Amniotic stem cell (primary cell): ENCODE results near the gene APOL4.
"Not testable (repeated sequence)": the region's sequence is repeated elsewhere in the genome, so short reads cannot be mapped to it uniquely, and the experiment has no call there.

Source experiments
- DNase-seq: peaks from one replicate; lab custom pipeline; 2025; lab: John Stamatoyannopoulos, UW

The APOL4 gene

DNA sequence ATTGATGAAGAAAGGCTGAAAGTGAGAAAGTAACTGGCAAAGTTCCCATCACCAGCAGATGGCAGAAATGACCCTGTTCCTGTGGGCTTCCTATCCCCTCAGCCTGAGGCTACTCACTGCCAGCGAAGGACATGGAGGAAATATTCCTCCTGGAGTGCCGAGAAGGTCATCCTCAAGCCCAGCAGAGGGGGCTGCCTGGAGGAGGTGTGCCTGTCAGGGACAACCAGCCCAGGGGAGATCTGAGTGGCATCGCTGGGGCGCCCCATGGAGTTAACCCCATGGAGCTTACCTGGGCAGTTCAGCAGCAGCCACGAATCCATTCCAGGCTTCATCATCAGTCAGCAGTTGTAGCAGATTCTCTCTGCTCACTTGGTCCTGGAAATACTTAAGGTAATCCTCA is 29.4 kb upstream of the APOL4 start:
- not testable (repeated sequence) for DNase-seq

- DNase-seq, result not testable (repeated sequence)
Observed at GRCh38 chr22:36229649-36230048, 28.0 kb upstream of the APOL4 start.

DNA sequence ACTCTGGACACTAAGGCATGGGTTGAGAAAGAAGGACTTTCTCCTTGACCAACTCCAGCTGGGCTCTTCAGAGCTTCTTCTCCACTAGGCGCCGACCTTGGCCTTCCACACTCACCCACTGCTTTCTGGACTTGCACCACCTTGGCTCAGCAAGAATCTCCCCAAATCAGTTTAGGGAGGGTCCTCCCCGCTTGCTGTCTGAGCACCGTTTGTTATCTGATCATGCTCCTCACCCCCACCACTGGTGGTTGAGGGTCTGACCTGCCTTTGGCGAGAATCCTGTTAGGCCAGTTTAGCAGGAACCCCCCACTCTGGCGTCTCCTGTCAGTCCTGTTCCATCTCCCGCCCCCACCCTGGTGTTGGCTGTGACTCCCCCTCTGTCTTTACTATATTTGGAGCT is 27.3 kb upstream of the APOL4 start:
- DNase-seq, result no peak

GRCh38 chr22:36228369-36228768 is 26.8 kb upstream of the APOL4 start:
- DNase-seq, result not testable (repeated sequence)

DNA sequence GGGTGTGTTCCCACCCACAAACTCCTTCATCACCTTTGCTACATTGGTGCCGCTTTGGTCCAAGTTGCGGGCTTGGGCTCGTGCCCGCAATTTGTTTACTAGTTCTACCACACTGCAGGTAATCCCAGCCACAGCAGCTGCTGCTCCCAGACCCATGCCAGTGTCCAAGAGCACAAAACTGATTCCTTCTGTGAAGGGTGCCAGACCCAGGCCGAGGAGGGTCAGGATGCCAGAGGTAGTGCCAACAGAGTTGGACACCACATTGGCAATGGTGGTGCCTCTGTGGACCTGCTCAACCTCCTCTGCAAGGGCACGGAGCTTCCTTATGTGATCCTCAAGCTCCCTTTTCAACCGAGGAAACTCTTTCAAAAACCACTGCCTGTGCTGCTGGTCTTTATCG is 26.2 kb upstream of the APOL4 start:
- DNase-seq, result no peak

GRCh38 chr22:36227396-36227795 is 25.8 kb upstream of the APOL4 start:
- DNase-seq, result no peak

- DNase-seq, result no peak
Observed at GRCh38 chr22:36226189-36226588, 24.6 kb upstream of the APOL4 start.

- no peak for DNase-seq
Observed at GRCh38 chr22:36225333-36225922, 23.8 kb upstream of the APOL4 start.

GRCh38 chr22:36224245-36224644 is 22.6 kb upstream of the APOL4 start:
- no peak for DNase-seq

DNA sequence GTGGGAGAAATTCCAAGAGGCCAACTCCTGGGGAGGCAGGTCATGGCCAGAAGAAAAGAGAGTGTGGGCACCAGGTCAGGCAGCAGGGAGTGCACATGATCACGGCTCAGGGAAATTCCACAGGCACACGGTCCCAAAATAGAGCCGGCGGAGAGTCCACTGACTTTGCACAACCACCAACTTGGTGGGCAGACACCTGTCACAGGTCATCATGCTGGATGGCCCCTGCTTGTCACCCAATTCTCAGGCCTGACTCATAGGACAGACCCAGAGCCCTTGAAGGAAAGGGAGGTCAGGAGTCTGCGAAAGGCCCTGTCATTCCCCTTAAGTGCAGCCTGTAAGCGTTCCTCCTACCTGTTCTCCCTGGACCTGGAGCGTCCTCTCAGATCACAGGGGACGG is 21.9 kb upstream of the APOL4 start:
- no peak for DNase-seq

- DNase-seq, result no peak
Observed at GRCh38 chr22:36222887-36223450, 21.4 kb upstream of the APOL4 start.

- DNase-seq, result no peak
Observed at GRCh38 chr22:36221799-36222751, 20.5 kb upstream of the APOL4 start.

- DNase-seq, result no peak
Observed at GRCh38 chr22:36220451-36220921, 18.9 kb upstream of the APOL4 start.

GRCh38 chr22:36218648-36219193 is 17.1 kb upstream of the APOL4 start:
- no peak for DNase-seq

- no peak for DNase-seq
Observed at GRCh38 chr22:36215981-36216380, 14.4 kb upstream of the APOL4 start.

- DNase-seq, result no peak
Observed at GRCh38 chr22:36213586-36213985, 12.0 kb upstream of the APOL4 start.

DNA sequence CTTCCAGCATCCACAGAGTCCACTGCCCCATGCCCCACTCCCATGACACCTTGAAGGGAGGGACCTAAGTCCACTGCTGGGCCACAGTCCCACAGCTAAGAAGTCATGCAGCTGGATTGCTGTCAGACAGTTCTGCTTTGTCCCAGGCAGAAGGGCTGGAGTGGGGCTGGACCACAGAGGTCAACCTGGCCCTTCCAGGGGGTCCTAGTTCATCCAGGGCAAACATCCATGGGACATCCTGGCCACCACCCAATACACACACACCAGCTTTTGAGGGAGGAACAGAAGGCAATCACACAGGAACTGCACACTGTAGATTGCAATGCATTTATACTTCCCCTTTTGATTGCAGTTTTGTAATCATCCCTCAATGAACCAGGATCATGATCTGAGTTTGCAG is 11.3 kb upstream of the APOL4 start:
- DNase-seq, result no peak

DNA sequence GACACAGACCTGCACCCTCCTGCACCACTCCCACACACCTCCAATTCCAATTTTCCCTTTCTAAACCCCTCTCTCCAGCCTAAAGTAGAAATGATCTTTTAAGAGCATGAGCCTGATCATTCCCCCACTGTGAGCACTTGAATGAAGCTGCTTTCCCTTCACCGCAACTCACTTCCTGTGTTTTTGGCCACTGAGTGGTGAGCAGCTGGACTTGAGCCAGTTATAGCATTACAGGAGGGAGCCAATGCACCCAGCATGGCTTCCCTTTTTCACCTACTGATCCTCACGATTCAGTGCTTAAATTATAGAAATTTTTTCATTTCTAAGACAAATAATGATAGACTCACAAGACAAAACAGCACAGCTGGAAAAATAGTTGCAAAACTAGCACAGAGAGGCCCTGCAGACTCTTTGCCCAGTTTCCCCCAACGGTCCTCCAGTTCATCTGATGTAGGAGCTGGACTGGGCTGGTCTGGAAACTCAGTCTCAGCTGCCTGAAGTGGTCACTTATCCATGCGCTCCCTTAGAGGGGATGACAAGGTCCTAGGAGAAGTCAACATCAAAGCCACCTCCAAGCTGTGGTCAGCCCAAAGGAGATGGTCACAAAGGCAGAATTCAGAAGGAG is 9.7 kb upstream of the APOL4 start:
- no peak for DNase-seq

GRCh38 chr22:36210224-36210623 is 8.6 kb upstream of the APOL4 start:
- no peak for DNase-seq

- not testable (repeated sequence) for DNase-seq
Observed at GRCh38 chr22:36209488-36209908, 7.9 kb upstream of the APOL4 start.

DNA sequence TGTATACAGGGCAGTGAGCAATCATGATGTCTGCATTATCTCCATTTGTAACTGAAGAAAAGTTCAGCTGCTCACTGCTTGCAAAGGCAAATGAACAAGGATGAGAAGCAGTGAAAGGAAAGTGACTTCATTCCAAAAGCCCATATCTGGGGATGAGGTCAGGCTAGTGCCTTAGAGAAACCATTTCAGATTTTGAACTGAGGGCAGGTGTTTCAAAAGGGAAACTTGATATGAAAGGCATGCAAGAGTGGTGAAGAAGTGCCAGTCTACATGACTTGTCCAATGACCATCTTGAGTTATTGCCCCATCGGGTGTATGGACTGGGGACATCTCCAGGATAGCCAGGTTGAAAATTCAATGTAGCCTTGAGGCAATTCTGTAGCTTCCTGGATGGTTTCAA is 7.3 kb upstream of the APOL4 start:
- DNase-seq, result no peak

DNA sequence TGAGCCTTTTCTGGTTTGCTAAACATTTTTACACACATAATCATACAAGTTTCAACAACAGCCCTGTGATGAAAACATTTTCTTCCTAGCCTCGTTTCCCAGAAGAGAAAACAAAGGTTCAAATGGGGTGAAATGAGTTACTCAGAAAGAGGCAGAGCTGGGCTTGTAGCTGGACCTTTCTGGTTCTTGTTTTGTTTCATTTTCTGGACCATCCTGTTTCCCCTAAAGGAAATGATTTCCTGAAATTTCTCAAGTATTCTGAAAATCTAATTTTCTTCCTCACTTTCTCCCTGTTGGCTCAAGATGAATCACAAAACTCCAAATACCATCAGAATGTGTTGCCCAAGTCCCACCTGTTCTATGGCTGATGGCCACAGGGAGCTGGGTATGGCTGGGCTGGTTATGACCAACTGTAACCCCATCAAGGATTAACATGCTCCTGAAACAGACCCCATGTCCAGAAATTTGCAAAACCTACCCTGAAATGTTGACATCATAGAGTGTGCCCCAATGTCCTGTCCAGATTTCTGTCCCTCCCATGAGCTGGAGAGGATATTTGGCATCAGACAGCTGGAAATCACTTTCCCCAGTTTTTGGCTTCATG is 6.7 kb upstream of the APOL4 start:
- DNase-seq, result no peak
